Naive B cell (primary cell): Measurements from ENCODE around the gene C6orf15. TPM values are rescaled to one million over a fixed set of nuclear protein-coding genes. Genes with fewer than 3 reads are reported as not detected.
"Not testable (repeated sequence)": the region's sequence is repeated elsewhere in the genome, so short reads cannot be mapped to it uniquely, and the experiment has no call there.

Experiments
- ATAC-seq, 2 donors: fragments of 150-1000 bp; cut with Tn5 transposase; 2 replicates each; pipeline ENCODE4 v1.10.0; 2021; ENCODE audit warnings: low read depth in 2 of 2, mild to moderate bottlenecking in 2 of 2, moderate library complexity in 2 of 2
- DNase-seq: peaks from one replicate; pipeline ENCODE4 v3.0.0; 2022
- H3K27ac Mint-ChIP-seq, 6 donors: one replicate each; pipeline ENCODE4 v1.8.0; 2020 to 2022; ENCODE audit warnings: mild to moderate bottlenecking in 6 of 6, mixed read lengths in 6 of 6, moderate library complexity in 5 of 6, inconsistent platforms in 2 of 6
- H3K27me3 Mint-ChIP-seq, 3 donors: one replicate each; pipeline ENCODE4 v1.8.0; 2021 to 2022; ENCODE audit warnings: mixed read lengths in 3 of 3, mild to moderate bottlenecking in 1 of 3
- H3K36me3 Mint-ChIP-seq, 2 donors: one replicate each; pipeline ENCODE4 v1.8.0; 2020 to 2022; ENCODE audit warnings: mixed read lengths in 2 of 2, inconsistent platforms in 1 of 2, mild to moderate bottlenecking in 1 of 2
- H3K4me1 Mint-ChIP-seq, 3 donors: one replicate each; pipeline ENCODE4 v1.8.0; 2020 to 2022; ENCODE audit warnings: mixed read lengths in 3 of 3, inconsistent platforms in 1 of 3, mild to moderate bottlenecking in 1 of 3, moderate library complexity in 1 of 3
- H3K4me3 Mint-ChIP-seq, 8 donors: one replicate each; pipeline ENCODE4 v1.8.0; 2020 to 2022; ENCODE audit warnings: mild to moderate bottlenecking in 8 of 8, mixed read lengths in 8 of 8, moderate library complexity in 8 of 8, inconsistent platforms in 2 of 8
- H3K9me3 Mint-ChIP-seq, 7 donors: one replicate each; pipeline ENCODE4 v1.8.0; 2020 to 2022; ENCODE audit warnings: mixed read lengths in 7 of 7, mild to moderate bottlenecking in 5 of 7, inconsistent platforms in 2 of 7, moderate library complexity in 1 of 7
- polyA plus RNA-seq, 6 donors: library from polyadenylated mRNA; unstranded; fragments of 300-500 nt; fragmentation: Illumina TruSeq; gene quantifications; one replicate each; pipeline ENCODE4 v1.2.3, GENCODE V29; 2021; ENCODE audit warnings: low read depth in 6 of 6

C6orf15 gene
- polyA plus RNA-seq, 6 donors from 2014 or later: not detected

DNA sequence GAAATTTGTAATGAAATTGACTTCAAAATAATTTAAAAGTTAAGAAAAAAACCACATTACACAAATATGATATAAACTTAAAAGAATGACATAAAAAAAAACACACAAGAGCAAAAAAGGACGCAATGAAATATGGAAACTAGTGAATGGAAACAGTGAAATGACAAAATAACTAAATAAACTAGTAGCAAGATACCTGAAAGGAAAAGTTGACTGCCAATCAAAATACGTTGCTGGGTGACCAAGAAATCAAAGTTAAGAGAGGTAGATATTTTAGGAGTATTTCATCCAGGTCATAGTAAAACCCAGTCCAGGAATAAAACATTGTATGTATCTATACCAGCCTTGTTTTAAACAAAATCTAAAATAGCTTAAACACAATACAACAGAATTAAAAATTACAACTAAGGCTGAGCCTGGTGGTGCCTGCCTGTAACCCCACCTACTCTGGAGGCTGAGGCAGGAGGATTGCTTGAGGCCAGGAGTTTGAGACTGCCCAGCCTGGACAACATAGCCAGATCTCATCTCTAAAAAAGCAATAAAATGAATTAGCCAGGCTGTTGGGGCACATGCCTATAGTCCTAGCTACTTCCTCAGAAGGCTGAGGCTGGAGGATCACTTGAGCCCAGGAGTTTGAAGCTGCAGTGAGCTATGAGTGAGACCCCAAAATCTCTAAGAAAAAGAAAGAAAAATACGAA, 22.0 kb downstream of the C6orf15 start:
- ATAC-seq (no peak), DNase-seq (no peak)
- Mint-ChIP-seq H3K36me3 (no peaks in the 10 kb centered on the region), H3K27me3 (peaks cover 0 to 7% (median 6%) of the 10 kb centered on the region in 3 donors), H3K4me1 (peaks cover 19 to 23% (median 20%) of the 10 kb centered on the region in 3 donors), H3K4me3 (no peak overlapping the region), H3K9me3 (no peaks in the 10 kb centered on the region), H3K27ac (peak overlapping the region in 1 of 6 donors; percentile 57)

DNA sequence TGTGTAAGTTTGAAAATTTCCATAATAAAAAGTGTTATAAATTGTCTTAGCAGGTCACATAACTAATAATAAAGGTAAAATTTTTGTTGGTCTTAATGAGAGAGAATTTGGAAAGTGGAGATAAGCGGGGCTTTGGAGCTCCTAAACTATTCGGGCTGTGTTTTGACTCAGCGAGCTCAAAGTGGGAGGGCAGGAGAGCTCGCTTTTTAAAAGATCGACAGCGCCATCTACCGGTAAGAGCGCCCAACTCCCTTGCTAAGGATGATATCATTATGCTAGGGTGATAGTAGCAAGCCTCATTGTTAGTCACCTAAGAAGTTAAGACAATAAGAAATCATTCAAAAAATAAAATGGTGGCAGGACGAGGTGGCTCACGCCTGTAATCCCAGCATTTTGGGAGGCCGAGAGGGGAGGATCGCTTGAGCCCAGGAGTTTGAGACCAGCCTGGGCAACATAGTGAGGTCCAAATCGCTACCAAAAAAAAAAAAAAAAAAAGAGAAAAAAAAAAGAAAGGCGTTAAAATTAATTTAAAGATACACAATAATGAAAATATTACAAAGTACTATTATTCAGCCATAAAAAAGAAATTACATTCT, 24.8 kb downstream of the C6orf15 start:
- Mint-ChIP-seq H3K4me3 (no peak overlapping the region), H3K36me3 (no peaks in the 10 kb centered on the region), H3K4me1 (peaks cover 0 to 8% (median 5%) of the 10 kb centered on the region in 3 donors), H3K9me3 (no peaks in the 10 kb centered on the region), H3K27me3 (peaks cover 6 to 8% (median 7%) of the 10 kb centered on the region in 3 donors), H3K27ac (peak overlapping the region in 3 of 6 donors; percentile 44 to 67 (median 62))
- DNase-seq: peak; percentile 69
- peak; percentile 98 to 99 for ATAC-seq

GRCh38 chr6:31086788-31087440, 25.5 kb downstream of the C6orf15 start:
- no peak for ATAC-seq
- H3K9me3 Mint-ChIP-seq: no peaks in the 10 kb centered on the region

GRCh38 chr6:31083742-31084354, 28.5 kb downstream of the C6orf15 start:
- Mint-ChIP-seq H3K27me3 (peaks cover 8 to 11% (median 10%) of the 10 kb centered on the region in 3 donors), H3K4me3 (no peak overlapping the region), H3K9me3 (no peaks in the 10 kb centered on the region), H3K27ac (peak overlapping the region in 1 of 6 donors; percentile 7), H3K4me1 (peaks cover 9 to 17% (median 11%) of the 10 kb centered on the region in 3 donors), H3K36me3 (no peaks in the 10 kb centered on the region)
- ATAC-seq (peak; percentile 15 to 22), DNase-seq (no peak)

More at GRCh38 chr6:31086788-31087440, 25.5 kb downstream of the C6orf15 start:
- no peak overlapping the region for H3K27ac Mint-ChIP-seq
- no peaks in the 10 kb centered on the region for H3K36me3 Mint-ChIP-seq
- H3K27me3 Mint-ChIP-seq: peaks cover 6 to 8% (median 7%) of the 10 kb centered on the region in 3 donors
- H3K4me1 Mint-ChIP-seq: peaks cover 0 to 8% (median 5%) of the 10 kb centered on the region in 3 donors
- no peak overlapping the region for H3K4me3 Mint-ChIP-seq
- DNase-seq: no peak

DNA sequence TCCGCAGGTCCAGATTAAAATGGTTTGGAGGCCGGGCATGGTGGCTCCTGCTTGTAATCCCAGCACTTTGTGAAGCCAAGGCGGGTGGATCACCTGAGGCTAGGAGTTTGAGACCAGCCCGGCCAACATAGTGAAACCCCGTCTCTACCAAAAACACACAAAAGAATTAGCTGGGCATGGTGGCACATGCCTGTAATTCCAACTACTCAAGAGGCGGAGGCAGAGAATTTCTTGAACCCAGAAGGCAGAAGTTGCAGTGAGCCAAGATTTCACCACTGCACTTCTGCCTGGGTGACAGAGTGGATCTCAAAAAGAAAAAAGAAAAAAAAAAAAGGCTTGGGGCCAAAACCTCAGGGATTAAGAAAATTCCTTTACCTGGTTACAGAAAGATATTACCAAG, 30.5 kb downstream of the C6orf15 start:
- peaks cover 4 to 8% (median 4%) of the 10 kb centered on the region in 3 donors for H3K27me3 Mint-ChIP-seq
- H3K9me3 Mint-ChIP-seq: no peaks in the 10 kb centered on the region
- H3K4me1 Mint-ChIP-seq: peaks cover 4 to 11% (median 9%) of the 10 kb centered on the region in 3 donors
- ATAC-seq: no peak
- DNase-seq: no peak
- no peaks in the 10 kb centered on the region for H3K36me3 Mint-ChIP-seq
- no peak overlapping the region for H3K27ac Mint-ChIP-seq
- H3K4me3 Mint-ChIP-seq: no peak overlapping the region

DNA sequence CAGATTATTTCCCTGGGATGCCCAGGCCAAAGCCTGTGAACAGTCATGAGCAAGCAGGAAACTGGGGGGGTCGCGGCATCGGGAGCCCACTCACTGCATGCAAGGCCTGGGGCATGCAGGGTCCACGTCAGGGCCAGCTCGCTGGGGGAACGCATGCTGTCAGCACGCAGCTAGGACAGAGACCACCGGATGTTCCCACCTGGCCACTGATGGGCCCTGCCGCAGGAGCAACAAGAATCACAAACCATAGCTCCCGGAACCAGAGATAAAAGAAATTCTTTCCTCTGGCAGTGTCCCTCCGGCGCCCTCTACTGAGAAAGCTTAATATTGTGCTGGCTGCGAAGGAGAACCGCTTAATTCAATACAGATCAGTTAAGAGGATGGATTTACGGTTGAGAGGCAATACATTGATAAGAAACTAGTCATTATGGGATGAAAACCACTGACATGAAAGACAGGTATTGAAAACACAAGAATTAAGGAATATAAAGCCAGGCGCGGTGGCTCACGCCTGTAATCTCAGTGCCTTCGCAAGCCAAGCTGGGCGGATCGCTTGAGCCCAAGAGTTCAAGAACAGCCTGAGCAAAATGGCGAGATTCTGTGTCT, 32.6 kb downstream of the C6orf15 start:
- Mint-ChIP-seq H3K27me3 (peaks cover 4% of the 10 kb centered on the region in 3 donors), H3K9me3 (no peaks in the 10 kb centered on the region), H3K4me1 (peaks cover 4 to 11% (median 9%) of the 10 kb centered on the region in 3 donors), H3K27ac (peak overlapping the region in 1 of 6 donors; percentile 28), H3K36me3 (no peaks in the 10 kb centered on the region), H3K4me3 (peak overlapping the region in 7 of 8 donors; percentile 5 to 80 (median 65))
- ATAC-seq (peak; percentile 62 to 83), DNase-seq (peak; percentile 62)

DNA sequence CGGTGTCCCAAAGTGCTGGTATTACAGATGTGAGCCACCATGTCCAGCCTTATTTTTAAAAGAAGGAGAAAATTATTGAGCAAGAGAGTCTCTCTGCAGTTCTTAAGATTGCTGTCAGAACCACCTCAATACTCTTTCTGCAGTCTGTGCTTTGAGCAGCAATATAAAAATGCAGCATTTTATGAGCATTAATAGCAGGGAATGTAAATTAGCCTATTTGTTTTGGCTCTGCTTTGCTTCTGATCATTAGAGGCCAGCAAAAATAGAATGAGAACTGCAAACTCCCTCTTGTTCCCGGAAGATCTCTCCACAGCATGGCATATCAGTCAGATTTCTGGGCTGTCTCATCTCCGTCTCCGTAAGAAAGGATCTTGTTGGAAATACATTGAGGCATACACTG, 35.8 kb downstream of the C6orf15 start:
- Mint-ChIP-seq H3K4me3 (no peak overlapping the region), H3K27ac (no peak overlapping the region), H3K9me3 (no peaks in the 10 kb centered on the region), H3K36me3 (no peaks in the 10 kb centered on the region), H3K27me3 (peaks cover 0 to 4% (median 4%) of the 10 kb centered on the region in 3 donors), H3K4me1 (peaks cover 4 to 11% (median 9%) of the 10 kb centered on the region in 3 donors)
- ATAC-seq (no peak), DNase-seq (no peak)

DNA sequence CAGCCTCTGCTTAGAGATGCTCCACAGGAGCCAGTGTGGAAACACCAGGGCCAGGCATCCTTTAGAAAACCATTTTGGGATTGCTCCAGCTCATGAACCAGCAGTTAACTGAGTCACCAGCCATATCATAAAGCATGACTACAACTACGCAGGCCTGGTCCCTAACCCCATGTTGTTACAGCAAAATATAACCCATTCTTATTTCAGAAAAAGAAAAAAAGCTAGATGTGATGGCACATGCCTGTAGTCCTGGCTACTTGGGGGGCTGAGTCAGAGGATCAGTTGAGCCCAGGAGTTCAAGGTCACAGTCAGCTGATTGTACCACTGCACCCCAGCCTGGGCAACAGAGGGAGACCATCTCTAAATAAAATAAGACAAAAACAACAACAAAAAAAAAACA, 36.8 kb downstream of the C6orf15 start:
- Mint-ChIP-seq H3K9me3 (no peaks in the 10 kb centered on the region), H3K4me1 (peaks cover 4 to 11% (median 9%) of the 10 kb centered on the region in 3 donors)

GRCh38 chr6:31074401-31074800, 38.0 kb downstream of the C6orf15 start:
- ATAC-seq: no peak
- Mint-ChIP-seq H3K27ac (no peak overlapping the region), H3K36me3 (no peaks in the 10 kb centered on the region), H3K27me3 (no peaks in the 10 kb centered on the region), H3K4me1 (peaks cover 0 to 2% (median 2%) of the 10 kb centered on the region in 3 donors), H3K4me3 (no peak overlapping the region), H3K9me3 (no peaks in the 10 kb centered on the region)
- no peak for DNase-seq

More for the DNA sequence above, 36.8 kb downstream of the C6orf15 start:
- Mint-ChIP-seq H3K27me3 (peaks cover 0 to 4% (median 4%) of the 10 kb centered on the region in 3 donors), H3K27ac (peak overlapping the region in 1 of 6 donors; percentile 39), H3K4me3 (no peak overlapping the region), H3K36me3 (no peaks in the 10 kb centered on the region)
- no peak for ATAC-seq
- DNase-seq: no peak

GRCh38 chr6:31070711-31071197, 41.6 kb downstream of the C6orf15 start:
- H3K36me3 Mint-ChIP-seq: no peaks in the 10 kb centered on the region
- H3K4me3 Mint-ChIP-seq: no peak overlapping the region
- no peaks in the 10 kb centered on the region for H3K9me3 Mint-ChIP-seq
- H3K27ac Mint-ChIP-seq: peak overlapping the region in 1 of 6 donors; percentile 45
- ATAC-seq: no peak
- DNase-seq: no peak
- H3K27me3 Mint-ChIP-seq: peaks cover 0 to 5% (median 0%) of the 10 kb centered on the region in 3 donors
- H3K4me1 Mint-ChIP-seq: no peaks in the 10 kb centered on the region

- peak overlapping the region in 1 of 6 donors; percentile 66 for H3K27ac Mint-ChIP-seq
- peak; percentile 88 to 94 for ATAC-seq
- H3K4me3 Mint-ChIP-seq: no peak overlapping the region
- no peaks in the 10 kb centered on the region for H3K36me3 Mint-ChIP-seq
- peak; percentile 65 for DNase-seq
- no peaks in the 10 kb centered on the region for H3K9me3 Mint-ChIP-seq
- H3K4me1 Mint-ChIP-seq: no peaks in the 10 kb centered on the region
- peaks cover 0 to 5% (median 4%) of the 10 kb centered on the region in 3 donors for H3K27me3 Mint-ChIP-seq
These were observed 43.6 kb downstream of the C6orf15 start for GRCh38 chr6:31068669-31069340.

GRCh38 chr6:31067891-31068668, 44.3 kb downstream of the C6orf15 start:
- H3K27me3 Mint-ChIP-seq, DNase-seq, H3K36me3 Mint-ChIP-seq, H3K9me3 Mint-ChIP-seq, H3K4me1 Mint-ChIP-seq, H3K4me3 Mint-ChIP-seq, ATAC-seq: not testable (repeated sequence)
- peak overlapping the region in 1 of 6 donors; percentile 66 for H3K27ac Mint-ChIP-seq
